ENCODE measurements around the gene GOLGA7B.

The GOLGA7B gene

GRCh38 chr10:97821308-97822038, 28.2 kb upstream of the GOLGA7B start:
- TF ChIP-seq TEAD4 (IDR thresholded peaks at IDR 0.05) (no peak), TAF1 (IDR thresholded peaks at IDR 0.05; ENCODE audit: low read depth) (no peak), TCF12 (IDR thresholded peaks at IDR 0.05; ENCODE audit: low read depth) (0 out of 2 replicates have a peak, but pooled peaks have one; percentile 12), NFIC (IDR thresholded peaks at IDR 0.05) (0 out of 2 replicates have a peak, but pooled peaks have one; percentile 13), MAX (IDR thresholded peaks at IDR 0.05) (no peak), YY1 (IDR thresholded peaks at IDR 0.05; ENCODE audit: low read depth) (no peak)

GRCh38 chr10:97822261-97822687, 27.4 kb upstream of the GOLGA7B start:
- peak; percentile 44 for TF ChIP-seq NFIC (IDR thresholded peaks at IDR 0.05)
- peak; percentile 16; the same call in 1 of the 2 replicates for TF ChIP-seq EP300 (IDR thresholded peaks at IDR 0.05; ENCODE audit: borderline replicate concordance)
- peak; percentile 34; the same call in 1 of the 2 replicates for TF ChIP-seq MAX (IDR thresholded peaks at IDR 0.05)
- TF ChIP-seq CEBPB (IDR thresholded peaks at IDR 0.05): no peak
- peak; percentile 55; the same call in 1 of the 2 replicates for TF ChIP-seq EGR1 (IDR thresholded peaks at IDR 0.05)

- TF ChIP-seq NFIC (IDR thresholded peaks at IDR 0.05): no peak
- TF ChIP-seq CEBPB (IDR thresholded peaks at IDR 0.05): no peak
- TF ChIP-seq TEAD4 (IDR thresholded peaks at IDR 0.05): no peak
- no peak for TF ChIP-seq EP300 (IDR thresholded peaks at IDR 0.05; ENCODE audit: borderline replicate concordance)
- TF ChIP-seq CREB1 (IDR thresholded peaks at IDR 0.05; ENCODE audit: low read depth): no peak
- TF ChIP-seq ZBTB7A (IDR thresholded peaks at IDR 0.05; ENCODE audit: low read depth): no peak
- TF ChIP-seq TCF12 (IDR thresholded peaks at IDR 0.05; ENCODE audit: low read depth): no peak
- TF ChIP-seq EGR1 (IDR thresholded peaks at IDR 0.05): no peak
- TF ChIP-seq USF1 (IDR thresholded peaks at IDR 0.05): no peak
- TF ChIP-seq RAD21 (IDR thresholded peaks at IDR 0.05; ENCODE audit: low read depth): no peak
- no peak for TF ChIP-seq MAX (IDR thresholded peaks at IDR 0.05)
- TF ChIP-seq TAF1 (IDR thresholded peaks at IDR 0.05; ENCODE audit: low read depth): no peak
- no peak for TF ChIP-seq REST (IDR thresholded peaks at IDR 0.05; ENCODE audit: low read depth)
Observed at GRCh38 chr10:97823734-97824133, 25.9 kb upstream of the GOLGA7B start.

- TF ChIP-seq MAX (IDR thresholded peaks at IDR 0.05) (peak; percentile 32; the same call in 1 of the 2 replicates), CEBPB (IDR thresholded peaks at IDR 0.05) (no peak), CREB1 (IDR thresholded peaks at IDR 0.05; ENCODE audit: low read depth) (no peak)
Observed at GRCh38 chr10:97825020-97825760, 24.5 kb upstream of the GOLGA7B start.

GRCh38 chr10:97826892-97827291, 22.8 kb upstream of the GOLGA7B start:
- TF ChIP-seq NFIC (IDR thresholded peaks at IDR 0.05) (no peak), CEBPB (IDR thresholded peaks at IDR 0.05) (no peak), YY1 (IDR thresholded peaks at IDR 0.05; ENCODE audit: low read depth) (no peak), EGR1 (IDR thresholded peaks at IDR 0.05) (no peak), RAD21 (IDR thresholded peaks at IDR 0.05; ENCODE audit: low read depth) (no peak), ZBTB7A (IDR thresholded peaks at IDR 0.05; ENCODE audit: low read depth) (no peak), FOXM1 (IDR thresholded peaks at IDR 0.05; ENCODE audit: borderline replicate concordance, low read depth) (no peak), MAX (IDR thresholded peaks at IDR 0.05) (no peak), USF1 (IDR thresholded peaks at IDR 0.05) (no peak), TAF1 (IDR thresholded peaks at IDR 0.05; ENCODE audit: low read depth) (no peak), CREB1 (IDR thresholded peaks at IDR 0.05; ENCODE audit: low read depth) (no peak), REST (IDR thresholded peaks at IDR 0.05; ENCODE audit: low read depth) (no peak), TCF12 (IDR thresholded peaks at IDR 0.05; ENCODE audit: low read depth) (no peak)

Measured in Ishikawa (cell line).